Stimulated activated CD4-positive, alpha-beta T cell treated with anti-CD3 and anti-CD28 coated beads, Interleukin-2, amount 100 ng/mL, for 48 hours (primary cell): Measurements from ENCODE around the gene NFKBIB.

Source experiments
- DNase-seq, 2 donors: peaks; one replicate each; pipeline ENCODE4 v3.0.0-alpha.2; 2020

NFKBIB gene

GRCh38 chr19:38907670-38908069, 7.9 kb downstream of the NFKBIB start:
- DNase-seq: no peak

- DNase-seq: no peak
Measured at GRCh38 chr19:38908911-38909310, 9.1 kb downstream of the NFKBIB start.

- no peak for DNase-seq
Measured at GRCh38 chr19:38910488-38910887, 10.7 kb downstream of the NFKBIB start.

- DNase-seq: no peak
Measured at GRCh38 chr19:38911388-38912001, 11.7 kb downstream of the NFKBIB start.

GRCh38 chr19:38912600-38913514, 13.1 kb downstream of the NFKBIB start:
- no peak for DNase-seq

GRCh38 chr19:38913958-38914357, 14.2 kb downstream of the NFKBIB start:
- no peak for DNase-seq

- no peak for DNase-seq
Measured at GRCh38 chr19:38915329-38916321, 15.9 kb downstream of the NFKBIB start.

GRCh38 chr19:38917516-38917915, 17.7 kb downstream of the NFKBIB start:
- no peak for DNase-seq

- no peak for DNase-seq
Measured at GRCh38 chr19:38917921-38918491, 18.2 kb downstream of the NFKBIB start.

- no peak for DNase-seq
Measured at GRCh38 chr19:38918526-38918925, 18.8 kb downstream of the NFKBIB start.

- DNase-seq: no peak
Measured at GRCh38 chr19:38919837-38920601, 20.2 kb downstream of the NFKBIB start.

- DNase-seq: no peak
Measured at GRCh38 chr19:38920602-38921419, 21.0 kb downstream of the NFKBIB start.

- no peak for DNase-seq
Measured at GRCh38 chr19:38921420-38922274, 21.9 kb downstream of the NFKBIB start.

- DNase-seq: no peak
Measured at GRCh38 chr19:38922482-38922881, 22.7 kb downstream of the NFKBIB start.

GRCh38 chr19:38924388-38924787, 24.6 kb downstream of the NFKBIB start:
- DNase-seq: no peak

- no peak for DNase-seq
Measured at GRCh38 chr19:38928391-38929001, 28.7 kb downstream of the NFKBIB start.

- peak; percentile 87 to 94 for DNase-seq
Measured at GRCh38 chr19:38929929-38930775, 30.4 kb downstream of the NFKBIB start, which contains the start of gene SARS2. Gene SARS2, minus strand, starts transcription at chr19:38930763. Its CDS starts 27 bp downstream, at chr19:38930736.

- peak; percentile 95 to 97 for DNase-seq
Measured at GRCh38 chr19:38930776-38931520, 31.2 kb downstream of the NFKBIB start, which contains the start of gene MRPS12. Gene MRPS12, plus strand, starts transcription at chr19:38930944. Its CDS starts 351 bp downstream, at chr19:38931295.
